Activated T-helper 2 cell treated with anti-CD3 and anti-CD28 coated beads, Interferon-gamma antibody, Interleukin-2, Interleukin-4, amounts not matched to agents 10 μg/mL and 5 μg/mL and 100 μg/mL, durations not matched to agents 14 hours and 24 hours and 36 hours (primary cell): ENCODE results near the gene DOP1A. TPM values are rescaled to one million over a fixed set of nuclear protein-coding genes. Genes with fewer than 3 reads are reported as not detected.

Source experiments
- DNase-seq: peaks from one replicate; pipeline ENCODE4 v3.0.0; 2021; ENCODE audit warnings: low spot score
- H3K27ac Mint-ChIP-seq: one replicate; pipeline ENCODE4 v1.8.0; 2021; ENCODE audit warnings: mixed read lengths
- H3K27me3 Mint-ChIP-seq: one replicate; pipeline ENCODE4 v1.8.0; 2021; ENCODE audit warnings: low read depth, mixed read lengths
- H3K36me3 Mint-ChIP-seq: one replicate; pipeline ENCODE4 v1.8.0; 2021; ENCODE audit warnings: low read depth, mixed read lengths
- H3K4me1 Mint-ChIP-seq: one replicate; pipeline ENCODE4 v1.8.0; 2021; ENCODE audit warnings: low read depth, mixed read lengths
- H3K4me3 Mint-ChIP-seq: one replicate; pipeline ENCODE4 v1.8.0; 2021; ENCODE audit warnings: low read depth, mild to moderate bottlenecking, moderate library complexity, mixed read lengths
- H3K9me3 Mint-ChIP-seq: one replicate; pipeline ENCODE4 v1.8.0; 2021; ENCODE audit warnings: mixed read lengths
- intact Hi-C: fragments of 100-400 bp; cut with micrococcal nuclease; formaldehyde crosslinking; loops from one replicate; pipeline ENCODE4 v1.15.1; 2023
- total RNA-seq: library from RNA; stranded (reverse); gene quantifications from 2 replicates; pipeline ENCODE4 v1.2.3, GENCODE V29; 2022

The DOP1A gene
- total RNA-seq, 1 donor from 2014 or later: 7.5 TPM

DNA sequence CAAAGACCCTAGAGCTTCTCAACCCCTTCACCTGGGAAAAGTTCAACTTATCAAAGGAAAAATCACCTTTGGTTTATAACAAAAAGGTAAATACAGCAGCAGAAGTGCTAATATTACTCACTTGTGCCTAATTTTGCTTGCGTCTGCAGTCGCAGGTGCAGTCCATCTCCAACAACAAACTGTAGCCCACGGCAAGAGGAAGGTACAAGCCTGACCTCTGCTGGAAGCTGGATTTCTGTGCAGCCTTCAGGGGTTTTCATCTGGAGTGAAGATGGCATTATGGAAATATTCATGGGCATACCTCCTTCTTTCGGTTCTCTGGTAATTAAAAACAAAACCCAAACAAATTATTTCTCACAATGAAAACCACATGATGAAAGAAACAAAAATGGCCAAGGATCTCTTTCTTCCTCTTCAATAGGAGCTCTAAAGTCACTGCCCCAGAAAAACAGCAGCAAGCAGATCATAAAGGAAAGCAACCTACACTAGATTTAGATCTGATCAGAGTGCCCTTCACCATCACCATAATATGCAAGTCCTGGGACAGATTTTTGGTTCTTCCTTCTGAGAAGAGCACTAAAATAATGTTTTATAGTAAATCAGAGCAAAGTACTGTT is 9.7 kb upstream of the DOP1A start:
- DNase-seq: no peak
- no peak overlapping the region for H3K27ac Mint-ChIP-seq
- H3K4me1 Mint-ChIP-seq: peaks cover 4% of the 10 kb centered on the region
- peaks cover 18% of the 10 kb centered on the region for H3K36me3 Mint-ChIP-seq
- no peak overlapping the region for H3K4me3 Mint-ChIP-seq
- no peaks in the 10 kb centered on the region for H3K9me3 Mint-ChIP-seq
- H3K27me3 Mint-ChIP-seq: no peaks in the 10 kb centered on the region
- intact Hi-C loops: no loop called here

DNA sequence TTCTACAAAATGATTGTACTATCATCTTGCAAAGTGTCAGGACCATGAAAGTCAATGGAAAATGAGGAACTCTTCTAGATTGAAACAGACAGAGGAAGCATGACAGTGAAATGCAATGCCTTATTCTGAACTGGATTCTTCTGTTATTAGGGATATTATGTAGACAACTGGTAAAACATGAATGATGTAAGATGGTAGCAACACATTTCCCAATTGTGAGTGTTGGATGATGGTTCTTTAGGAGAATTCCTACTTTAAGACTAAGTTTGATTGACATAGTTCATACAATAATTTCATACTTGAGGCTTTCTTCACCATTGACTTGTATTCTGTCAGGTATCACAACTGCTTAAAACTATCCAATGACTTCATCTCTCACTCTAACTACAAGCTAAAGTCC is 6.3 kb upstream of the DOP1A start:
- Mint-ChIP-seq H3K27ac (no peak overlapping the region), H3K9me3 (no peaks in the 10 kb centered on the region), H3K27me3 (no peaks in the 10 kb centered on the region), H3K4me1 (peaks cover 19% of the 10 kb centered on the region), H3K36me3 (peaks cover 17% of the 10 kb centered on the region), H3K4me3 (no peak overlapping the region)
- intact Hi-C loops: loop anchor here (10.0 kb wide), 2 partner anchors 346 to 1306 kb away; partner anchors contain the start of gene TENT5A
- no peak for DNase-seq

DNA sequence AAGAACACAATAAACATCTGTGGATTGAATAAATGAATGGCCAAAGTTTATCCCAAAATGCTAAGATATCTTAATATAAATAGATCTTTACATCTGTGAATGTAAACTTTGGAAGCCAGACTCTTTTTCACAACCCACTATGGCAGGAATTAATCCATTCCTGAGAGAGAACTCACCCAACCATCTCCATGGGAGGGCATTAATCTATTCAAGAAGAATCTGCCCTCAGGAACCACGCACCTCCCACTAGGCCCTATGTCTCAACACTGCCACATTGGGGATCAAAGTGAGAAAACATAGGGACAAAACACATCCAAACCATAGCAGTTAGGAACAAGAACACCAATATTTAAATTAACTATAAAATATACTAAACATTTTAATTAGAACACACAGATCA is 5.2 kb upstream of the DOP1A start:
- no peaks in the 10 kb centered on the region for H3K27me3 Mint-ChIP-seq
- DNase-seq: no peak
- intact Hi-C loops: loop anchor here (10.0 kb wide), 2 partner anchors 347 to 1307 kb away; partner anchors contain the start of gene TENT5A
- H3K4me1 Mint-ChIP-seq: peaks cover 19% of the 10 kb centered on the region
- H3K27ac Mint-ChIP-seq: no peak overlapping the region
- no peaks in the 10 kb centered on the region for H3K9me3 Mint-ChIP-seq
- no peak overlapping the region for H3K4me3 Mint-ChIP-seq
- H3K36me3 Mint-ChIP-seq: peaks cover 11% of the 10 kb centered on the region

DNA sequence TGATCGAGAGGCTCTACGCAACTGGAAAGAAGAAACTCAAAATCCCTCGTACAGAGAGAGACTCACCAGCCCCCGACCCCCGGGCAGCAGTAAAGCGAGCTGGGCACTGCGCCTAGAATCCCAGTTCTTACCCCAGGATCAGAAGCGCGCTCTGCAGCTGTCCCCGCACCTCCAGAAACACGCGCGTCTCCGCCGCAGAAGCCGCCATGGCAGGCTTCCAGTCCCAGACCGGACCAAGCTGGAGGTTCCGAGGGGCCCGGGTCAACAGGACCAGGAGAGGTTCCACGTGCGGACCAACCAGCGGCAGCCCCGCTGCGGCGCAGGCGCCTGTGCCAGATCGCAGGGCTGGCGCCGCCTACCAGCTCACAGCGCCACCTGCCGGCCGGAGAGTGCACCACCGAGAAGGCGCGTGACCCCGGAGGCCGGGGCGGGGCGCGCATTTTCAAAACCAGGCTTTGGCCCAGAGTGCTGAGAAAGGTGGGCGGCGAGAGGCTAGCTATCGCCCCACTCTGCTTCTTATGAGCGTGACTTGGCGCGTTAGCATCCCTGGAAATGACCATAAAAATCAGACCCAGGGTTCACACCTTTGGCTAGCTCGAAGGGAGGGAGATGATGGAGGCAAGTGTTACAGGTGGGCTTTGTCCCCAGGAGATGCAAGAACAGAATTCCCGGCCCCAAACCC is 1.8 kb upstream of the DOP1A start, which contains the start of gene UBE3D:
TSS of gene UBE3D (minus strand) at position 331 of the 682 bp plus-strand sequence. CDS start at position 208, 123 bp downstream.
- no peaks in the 10 kb centered on the region for H3K9me3 Mint-ChIP-seq
- intact Hi-C loops: loop anchor here (2.0 to 10.0 kb wide), 5 partner anchors 227 to 1311 kb away; partner anchors contain the start of genes IBTK and TENT5A
- peak; percentile 87 for DNase-seq
- H3K27me3 Mint-ChIP-seq: no peaks in the 10 kb centered on the region
- H3K4me1 Mint-ChIP-seq: peaks cover 31% of the 10 kb centered on the region
- H3K27ac Mint-ChIP-seq: peak within 1 kb of the TSS; percentile 82
- H3K36me3 Mint-ChIP-seq: peaks cover 3% of the 10 kb centered on the region
- peak within 1 kb of the TSS; percentile 89 for H3K4me3 Mint-ChIP-seq

DNA sequence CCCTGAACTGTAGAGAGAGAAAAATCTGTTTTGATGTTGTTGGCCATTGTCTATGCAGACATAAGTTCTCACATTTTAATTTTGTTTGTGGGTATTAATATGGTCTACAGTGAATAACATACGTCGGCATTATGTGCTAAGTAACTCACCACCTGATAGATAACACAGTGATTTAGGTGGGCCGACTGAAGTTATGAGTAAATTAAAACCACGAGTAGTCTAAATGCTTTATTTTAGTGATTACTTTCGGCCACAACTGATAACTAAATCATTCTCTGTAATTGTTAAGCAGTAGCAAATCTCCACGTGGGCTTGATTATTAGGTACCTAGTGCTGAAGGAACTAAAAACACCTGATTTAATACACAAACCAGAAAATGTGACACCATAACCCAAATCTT is 1.1 kb downstream of the DOP1A start:
- peak overlapping the region; percentile 65 for H3K27ac Mint-ChIP-seq
- intact Hi-C loops: loop anchor here (5.0 to 10.0 kb wide), 3 partner anchors 224 to 1314 kb away; partner anchors contain the start of gene TENT5A
- no peak for DNase-seq
- H3K4me3 Mint-ChIP-seq: peak overlapping the region; percentile 86
- no peaks in the 10 kb centered on the region for H3K9me3 Mint-ChIP-seq
- H3K4me1 Mint-ChIP-seq: peaks cover 30% of the 10 kb centered on the region
- no peaks in the 10 kb centered on the region for H3K36me3 Mint-ChIP-seq
- no peaks in the 10 kb centered on the region for H3K27me3 Mint-ChIP-seq

DNA sequence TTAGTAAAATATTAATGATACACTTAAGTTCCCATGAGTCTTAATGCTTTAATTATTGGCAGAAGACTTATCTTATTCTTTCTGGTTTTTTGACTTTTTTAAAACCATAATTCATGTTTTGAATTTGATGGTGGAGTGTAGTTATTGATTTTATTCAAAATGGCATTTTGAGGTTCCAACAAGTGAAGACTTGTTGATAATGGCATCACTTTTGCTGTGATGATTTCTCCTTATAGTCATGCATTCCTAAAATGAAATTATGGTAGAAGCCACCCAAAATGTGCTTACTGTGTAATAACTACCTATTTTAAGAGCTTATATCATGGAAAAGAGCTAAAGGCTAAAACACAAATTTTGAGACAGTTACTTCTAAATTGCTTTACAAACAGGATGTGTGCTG is 2.2 kb downstream of the DOP1A start:
- H3K27ac Mint-ChIP-seq: no peak overlapping the region
- no peak for DNase-seq
- H3K27me3 Mint-ChIP-seq: no peaks in the 10 kb centered on the region
- H3K4me1 Mint-ChIP-seq: peaks cover 23% of the 10 kb centered on the region
- intact Hi-C loops: loop anchor here (5.0 to 10.0 kb wide), 3 partner anchors 223 to 1315 kb away; partner anchors contain the start of gene TENT5A
- H3K4me3 Mint-ChIP-seq: no peak overlapping the region
- H3K36me3 Mint-ChIP-seq: no peaks in the 10 kb centered on the region
- no peaks in the 10 kb centered on the region for H3K9me3 Mint-ChIP-seq

DNA sequence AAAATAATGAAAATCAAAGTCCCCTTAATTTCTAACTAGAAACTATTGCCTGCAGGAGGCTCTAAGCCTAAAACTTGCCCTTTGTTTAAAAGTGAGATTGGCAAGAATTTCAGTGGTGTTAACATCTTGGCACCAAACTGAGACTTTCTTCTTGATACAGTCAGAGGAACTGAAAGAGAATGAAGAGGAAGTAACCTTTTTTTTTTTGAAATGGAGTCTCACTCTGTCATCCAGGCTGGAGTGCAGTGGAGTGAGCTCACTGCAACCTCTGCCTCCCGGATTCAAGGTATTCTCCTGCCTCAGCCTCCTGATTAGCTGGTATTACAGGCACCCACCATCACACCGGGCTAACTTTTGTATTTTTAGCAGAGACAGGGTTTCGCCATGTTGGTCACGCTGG is 3.6 kb downstream of the DOP1A start:
- DNase-seq: no peak
- Mint-ChIP-seq H3K9me3 (no peaks in the 10 kb centered on the region), H3K27me3 (no peaks in the 10 kb centered on the region), H3K27ac (no peak overlapping the region), H3K4me3 (no peak overlapping the region), H3K36me3 (no peaks in the 10 kb centered on the region), H3K4me1 (peaks cover 16% of the 10 kb centered on the region)
- intact Hi-C loops: no loop called here

- intact Hi-C loops: no loop called here
- Mint-ChIP-seq H3K4me3 (no peak overlapping the region), H3K9me3 (no peaks in the 10 kb centered on the region), H3K4me1 (peaks cover 14% of the 10 kb centered on the region), H3K27ac (no peak overlapping the region), H3K36me3 (no peaks in the 10 kb centered on the region), H3K27me3 (no peaks in the 10 kb centered on the region)
- no peak for DNase-seq
Observed at GRCh38 chr6:83071707-83072106, 4.2 kb downstream of the DOP1A start.

DNA sequence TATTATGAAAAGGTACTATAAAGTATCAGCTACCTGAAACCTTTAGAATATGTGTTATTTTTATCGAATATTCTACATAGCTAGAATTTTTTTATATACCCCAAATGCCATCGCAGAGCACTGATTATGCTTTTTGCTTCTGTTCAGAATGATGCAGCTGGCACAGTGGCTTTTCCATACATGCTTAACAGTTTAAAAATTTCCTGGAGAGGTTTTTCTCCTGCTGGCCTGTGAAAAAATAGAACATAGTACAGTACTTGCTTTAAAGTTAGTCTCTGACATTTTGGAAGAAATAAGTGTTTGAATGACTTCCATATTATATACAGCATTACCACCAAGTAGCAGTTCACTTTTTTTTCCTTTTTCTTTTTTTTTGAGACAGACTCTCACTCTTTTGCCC is 5.3 kb downstream of the DOP1A start:
- no peak overlapping the region for H3K27ac Mint-ChIP-seq
- H3K9me3 Mint-ChIP-seq: no peaks in the 10 kb centered on the region
- peaks cover 14% of the 10 kb centered on the region for H3K4me1 Mint-ChIP-seq
- no peak overlapping the region for H3K4me3 Mint-ChIP-seq
- no peaks in the 10 kb centered on the region for H3K36me3 Mint-ChIP-seq
- DNase-seq: no peak
- no peaks in the 10 kb centered on the region for H3K27me3 Mint-ChIP-seq
- intact Hi-C loops: no loop called here

DNA sequence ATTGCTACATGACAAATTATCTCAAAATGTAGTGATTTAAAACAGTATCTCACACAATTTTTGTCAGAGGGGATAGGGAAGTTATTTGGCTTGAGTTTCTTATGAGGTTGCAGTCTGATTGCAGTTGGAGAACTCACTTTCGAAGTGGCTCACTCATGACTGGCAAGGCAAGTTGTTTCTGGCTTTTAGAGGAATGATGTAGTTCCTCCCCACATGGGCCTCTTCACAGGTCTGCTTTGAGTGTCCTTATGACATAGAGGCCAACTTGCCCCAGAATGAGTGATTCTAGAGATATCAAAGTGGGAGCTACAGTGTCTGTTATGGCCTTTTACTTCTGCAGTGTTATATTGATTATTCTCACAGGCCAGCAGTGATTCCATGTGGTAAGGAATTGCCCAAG is 6.1 kb downstream of the DOP1A start:
- Mint-ChIP-seq H3K36me3 (no peaks in the 10 kb centered on the region), H3K27ac (no peak overlapping the region), H3K4me1 (peaks cover 10% of the 10 kb centered on the region), H3K27me3 (no peaks in the 10 kb centered on the region), H3K4me3 (no peak overlapping the region), H3K9me3 (no peaks in the 10 kb centered on the region)
- DNase-seq: no peak
- intact Hi-C loops: no loop called here

DNA sequence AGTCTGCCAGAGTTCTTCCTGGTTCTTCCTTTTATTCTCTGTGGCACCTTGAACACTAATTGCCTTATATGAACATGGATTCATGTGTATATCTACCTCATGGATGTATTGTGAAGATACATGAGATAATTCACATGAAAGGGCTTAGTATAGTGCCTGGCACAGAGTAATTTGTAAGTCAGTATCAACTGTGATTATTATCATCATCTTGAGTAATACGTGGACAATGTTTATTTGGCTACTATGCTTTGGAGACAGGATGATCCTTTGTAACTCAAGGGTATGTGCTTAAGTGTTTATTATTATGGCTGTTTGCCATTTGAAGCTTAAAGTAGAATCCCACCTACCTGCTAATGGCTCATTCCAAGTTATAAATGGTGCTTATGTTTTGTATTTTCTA is 16.0 kb downstream of the DOP1A start:
- no peak for DNase-seq
- Mint-ChIP-seq H3K4me1 (peaks cover 10% of the 10 kb centered on the region), H3K27ac (no peak overlapping the region), H3K36me3 (no peaks in the 10 kb centered on the region), H3K9me3 (no peaks in the 10 kb centered on the region), H3K4me3 (no peak overlapping the region), H3K27me3 (no peaks in the 10 kb centered on the region)
- intact Hi-C loops: no loop called here

DNA sequence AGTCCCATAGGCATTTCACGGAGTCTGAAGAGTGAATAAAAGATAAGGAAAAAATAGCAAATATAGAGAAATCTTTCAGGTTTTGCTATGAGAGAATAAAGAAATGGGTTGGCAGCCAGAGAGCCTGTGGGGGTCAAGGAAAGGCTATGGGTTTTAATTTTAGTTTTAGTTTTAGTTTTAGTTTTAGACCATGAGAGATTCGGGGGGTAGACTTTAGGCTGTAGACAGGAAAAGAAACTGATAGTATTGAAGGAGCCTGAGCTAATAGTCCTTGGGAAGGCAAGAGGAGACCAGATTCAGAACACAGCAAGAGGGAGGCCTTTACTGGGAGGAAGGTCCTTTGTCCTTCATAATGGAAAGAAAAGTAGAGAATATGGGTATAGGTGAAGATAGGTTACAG is 19.3 kb downstream of the DOP1A start:
- Mint-ChIP-seq H3K36me3 (no peaks in the 10 kb centered on the region), H3K4me1 (peaks cover 10% of the 10 kb centered on the region), H3K4me3 (no peak overlapping the region), H3K9me3 (no peaks in the 10 kb centered on the region), H3K27me3 (no peaks in the 10 kb centered on the region), H3K27ac (no peak overlapping the region)
- intact Hi-C loops: no loop called here
- DNase-seq: no peak

DNA sequence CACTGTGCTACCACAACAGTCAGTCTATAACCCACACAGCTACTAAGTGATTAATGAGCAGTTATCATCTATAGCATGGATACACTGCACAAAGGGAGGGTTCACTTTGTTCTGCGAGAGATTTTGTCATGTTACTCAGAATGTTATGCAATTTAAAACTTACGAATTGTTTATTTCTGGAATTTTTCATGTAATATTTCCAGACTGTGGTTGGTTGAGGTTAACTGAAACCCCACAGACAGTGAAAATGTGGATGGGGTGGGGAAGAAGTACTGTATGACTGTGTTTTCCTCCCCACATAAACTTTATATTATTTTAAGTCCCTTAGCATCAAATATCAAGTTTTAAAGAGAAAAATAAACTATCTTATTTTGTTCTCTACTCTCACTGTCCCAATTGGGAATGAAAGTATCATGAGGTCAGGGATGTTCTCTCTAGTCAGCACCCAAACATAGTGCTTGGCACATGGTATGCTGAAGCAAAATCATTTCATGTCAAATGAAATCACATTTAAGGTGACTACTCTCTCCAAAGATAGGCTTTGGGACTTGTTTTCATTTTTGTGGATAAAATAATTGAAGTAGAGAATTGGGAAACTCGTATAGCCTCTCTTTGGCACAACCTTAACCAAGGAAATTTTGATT is 25.4 kb downstream of the DOP1A start:
- intact Hi-C loops: no loop called here
- H3K27ac Mint-ChIP-seq: no peak overlapping the region
- H3K27me3 Mint-ChIP-seq: no peaks in the 10 kb centered on the region
- no peak for DNase-seq
- no peaks in the 10 kb centered on the region for H3K9me3 Mint-ChIP-seq
- no peaks in the 10 kb centered on the region for H3K36me3 Mint-ChIP-seq
- no peak overlapping the region for H3K4me3 Mint-ChIP-seq
- H3K4me1 Mint-ChIP-seq: no peaks in the 10 kb centered on the region
